Right lobe of liver (tissue), 6 donors: ENCODE data around the gene PLCL1. TPM values are rescaled to one million over a fixed set of nuclear protein-coding genes. Genes with fewer than 3 reads are reported as not detected.
A peak's percentile ranks its signal among the peaks of the same experiment; 100 is the strongest.

Experiments used
- ATAC-seq, 4 donors: fragments of 200-7000 bp; cut with Tn5 transposase; one replicate each; pipeline ENCODE4 v1.9.1; 2020; ENCODE audit warnings: mild to moderate bottlenecking in 4 of 4, moderate library complexity in 4 of 4
- DNase-seq, 3 donors: peaks; one replicate each; pipeline ENCODE4 v3.0.0-alpha.2; 2020
- H3K27ac ChIP-seq, 3 donors: fragments of 200-600 bp; one replicate each; pipeline ENCODE4 v1.8.0; 2022
- H3K27me3 ChIP-seq, 2 donors: fragments of 200-600 bp; one replicate each; pipeline ENCODE4 v1.8.0; 2022
- H3K36me3 ChIP-seq, 4 donors: fragments of 200-600 bp; sonication (generic) in 1 of 4; one replicate each; pipeline versions ENCODE4 v1.5.1 to v1.8.0; 2017 to 2022; ENCODE audit warnings: control low read depth in 1 of 4
- H3K4me1 ChIP-seq, 4 donors: fragments of 200-600 bp; sonication (generic) in 1 of 4; one replicate each; pipeline versions ENCODE4 v1.5.1 to v1.8.0; 2017 to 2022; ENCODE audit warnings: control low read depth in 1 of 4
- H3K4me3 ChIP-seq, 3 donors: fragments of 200-600 bp; one replicate each; pipeline ENCODE4 v1.8.0; 2022
- H3K9me3 ChIP-seq, 4 donors: fragments of 200-600 bp; sonication (generic) in 1 of 4; one replicate each; pipeline versions ENCODE4 v1.5.1 to v1.8.0; 2017 to 2022; ENCODE audit warnings: control low read depth in 1 of 4
- POLR2A ChIP-seq: fragments of 450-650 bp; IDR thresholded peaks from one replicate; pipeline ENCODE4 v1.6.1; 2017; ENCODE audit warnings: antibody characterized with exemption, mild to moderate bottlenecking
- WGBS: methylation state at CpG from one replicate; pipeline ENCODE4 v1.1.6; 2018; ENCODE audit warnings: low coverage, low lambda C conversion rate; ENCODE audit not compliant: insufficient coverage; ENCODE audit errors: missing lambda C conversion rate; 5-methylcytosine and 5-hydroxymethylcytosine counted together
- intact Hi-C, 2 donors: fragments of 100-400 bp; cut with DNase I; formaldehyde crosslinking; loops; one replicate each; pipeline versions ENCODE4 v1.11.2 to v1.14.1; 2022
- total RNA-seq, 6 experiments: library from RNA; depleted of rRNA in 2 of 6; stranded (reverse); fragments of >200 nt in 2 of 6; fragmentation: NEBNext Ultra II Directional in 3 of 6; extraction: Animal tissue kit (Norgen Biotek cat#: 25700) in 3 of 6; gene quantifications; one replicate each; pipeline versions ENCODE4 v1.1.0 to v1.2.4, GENCODE V29; 2016 to 2023
- TF ChIP-seq, protein P1 (sequence below), 4 donors: fragments of 200-600 bp in 3 of 4; fragments of 450-650 bp in 1 of 4; IDR thresholded peaks; one replicate each; pipeline versions ENCODE4 v1.5.1 to v1.8.0; 2016 to 2022; ENCODE audit warnings: antibody characterized with exemption in 4 of 4, mild to moderate bottlenecking in 2 of 4
- donor health status: DM: no; HTN: yes; CAD: no.
- donor health status: DM: no; HTN: no; CAD: no.
- donor health status: DM: no; HTN: no; CAD: no.
- donor health status: DM: no; HTN: yes; CAD: no.
- donor health status: DM: no; HTN: yes; CAD: no.

PLCL1 gene
- total RNA-seq, 6 experiments from 2014 or later, result 0.12 to 0.37 (median 0.24) TPM

DNA sequence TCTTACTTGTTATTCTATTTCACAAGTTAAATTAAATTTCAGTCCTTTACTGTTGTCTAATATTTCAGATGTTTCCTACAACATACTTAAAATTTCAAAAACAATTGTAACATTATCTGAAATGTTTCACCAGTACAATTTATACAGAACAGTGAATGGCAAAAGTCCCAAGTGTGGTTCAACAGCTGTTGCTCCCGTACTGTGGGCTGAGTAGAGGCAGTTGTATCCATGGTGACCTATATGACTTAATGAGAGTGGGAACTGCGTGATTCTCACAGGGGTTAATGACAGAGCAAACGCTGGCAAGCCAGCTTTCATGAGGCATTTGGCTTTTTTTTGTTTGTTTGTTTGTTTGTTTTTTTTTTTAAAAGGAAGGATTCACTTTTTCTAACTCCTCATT, 5.3 kb upstream of the PLCL1 start:
- 53% methylated on average over 3 of the region's 3 CpGs for WGBS
- no peak for DNase-seq
- Histone ChIP-seq H3K27me3 (no peaks in the 10 kb centered on the region), H3K27ac (no peak overlapping the region), H3K36me3 (no peaks in the 10 kb centered on the region), H3K4me3 (no peak overlapping the region), H3K4me1 (peaks cover 0 to 4% (median 2%) of the 10 kb centered on the region in 4 donors), H3K9me3 (no peaks in the 10 kb centered on the region)
- TF ChIP-seq POLR2A, result no peak
- TF ChIP-seq, protein P1, sequence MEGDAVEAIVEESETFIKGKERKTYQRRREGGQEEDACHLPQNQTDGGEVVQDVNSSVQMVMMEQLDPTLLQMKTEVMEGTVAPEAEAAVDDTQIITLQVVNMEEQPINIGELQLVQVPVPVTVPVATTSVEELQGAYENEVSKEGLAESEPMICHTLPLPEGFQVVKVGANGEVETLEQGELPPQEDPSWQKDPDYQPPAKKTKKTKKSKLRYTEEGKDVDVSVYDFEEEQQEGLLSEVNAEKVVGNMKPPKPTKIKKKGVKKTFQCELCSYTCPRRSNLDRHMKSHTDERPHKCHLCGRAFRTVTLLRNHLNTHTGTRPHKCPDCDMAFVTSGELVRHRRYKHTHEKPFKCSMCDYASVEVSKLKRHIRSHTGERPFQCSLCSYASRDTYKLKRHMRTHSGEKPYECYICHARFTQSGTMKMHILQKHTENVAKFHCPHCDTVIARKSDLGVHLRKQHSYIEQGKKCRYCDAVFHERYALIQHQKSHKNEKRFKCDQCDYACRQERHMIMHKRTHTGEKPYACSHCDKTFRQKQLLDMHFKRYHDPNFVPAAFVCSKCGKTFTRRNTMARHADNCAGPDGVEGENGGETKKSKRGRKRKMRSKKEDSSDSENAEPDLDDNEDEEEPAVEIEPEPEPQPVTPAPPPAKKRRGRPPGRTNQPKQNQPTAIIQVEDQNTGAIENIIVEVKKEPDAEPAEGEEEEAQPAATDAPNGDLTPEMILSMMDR (IDR thresholded peaks at IDR 0.05), result no peak
- intact Hi-C loops, result loop anchor here in 1 of 2 donors (10.0 kb wide), 1 partner anchor 496 kb away; no protein-coding TSS in a partner anchor
- ATAC-seq, result no peak

DNA sequence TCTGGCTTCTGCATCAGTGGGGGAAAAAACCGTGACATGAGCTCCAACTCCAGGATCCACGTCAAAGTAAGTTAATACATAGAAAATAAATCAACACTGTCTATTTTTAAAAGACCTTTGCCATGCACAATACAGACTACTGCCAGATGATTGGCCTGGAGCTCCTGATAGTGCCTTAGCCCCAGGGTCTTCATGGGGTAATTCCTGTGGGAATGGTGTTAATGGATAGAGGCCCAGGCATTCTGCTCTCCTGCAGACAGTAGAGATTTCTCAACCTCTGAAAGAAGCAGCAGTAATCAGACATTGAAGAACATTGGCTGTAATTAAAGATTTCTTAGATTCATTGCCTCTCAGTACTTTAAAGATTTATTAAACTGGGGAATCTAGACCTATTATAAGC, 4.3 kb upstream of the PLCL1 start:
- TF ChIP-seq, protein P1 (IDR thresholded peaks at IDR 0.05), result no peak
- TF ChIP-seq POLR2A, result no peak
- intact Hi-C loops, result loop anchor here in 1 of 2 donors (5.0 kb wide), 1 partner anchor 327 kb away; no protein-coding TSS in a partner anchor
- Histone ChIP-seq H3K9me3 (no peaks in the 10 kb centered on the region), H3K4me3 (no peak overlapping the region), H3K27ac (no peak overlapping the region), H3K36me3 (no peaks in the 10 kb centered on the region), H3K4me1 (peaks cover 0 to 9% (median 2%) of the 10 kb centered on the region in 4 donors), H3K27me3 (no peaks in the 10 kb centered on the region)
- ATAC-seq (no peak), DNase-seq (no peak)
- WGBS, result 40% methylated on average over 1 of the region's 2 CpGs

DNA sequence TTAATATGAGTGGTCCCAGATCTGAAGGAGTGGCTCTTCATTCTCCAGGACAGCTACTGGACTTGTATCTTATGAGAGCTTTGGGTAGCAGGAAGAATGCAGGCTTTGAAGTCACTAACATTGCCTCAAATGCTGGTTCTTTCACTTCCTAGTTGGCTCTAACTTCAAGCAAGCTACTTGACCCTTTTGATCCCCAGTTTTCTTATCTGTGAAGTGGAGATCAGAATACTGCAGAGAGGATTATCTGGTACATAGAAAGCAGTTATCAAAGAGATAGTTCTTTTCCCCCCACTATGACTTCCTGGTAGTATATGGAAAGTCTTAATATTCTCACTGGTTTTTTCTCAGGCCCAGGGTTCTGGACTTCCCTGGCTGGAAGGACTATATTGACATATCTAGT, 3.4 kb upstream of the PLCL1 start:
- Histone ChIP-seq H3K9me3 (no peaks in the 10 kb centered on the region), H3K36me3 (no peaks in the 10 kb centered on the region), H3K4me3 (no peak overlapping the region), H3K27ac (no peak overlapping the region), H3K27me3 (no peaks in the 10 kb centered on the region), H3K4me1 (peaks cover 0 to 11% (median 2%) of the 10 kb centered on the region in 4 donors)
- ATAC-seq (no peak), DNase-seq (no peak)
- TF ChIP-seq POLR2A, result no peak
- TF ChIP-seq, protein P1 (IDR thresholded peaks at IDR 0.05), result no peak
- intact Hi-C loops, result loop anchor here in 1 of 2 donors (5.0 kb wide), 1 partner anchor 326 kb away; no protein-coding TSS in a partner anchor

DNA sequence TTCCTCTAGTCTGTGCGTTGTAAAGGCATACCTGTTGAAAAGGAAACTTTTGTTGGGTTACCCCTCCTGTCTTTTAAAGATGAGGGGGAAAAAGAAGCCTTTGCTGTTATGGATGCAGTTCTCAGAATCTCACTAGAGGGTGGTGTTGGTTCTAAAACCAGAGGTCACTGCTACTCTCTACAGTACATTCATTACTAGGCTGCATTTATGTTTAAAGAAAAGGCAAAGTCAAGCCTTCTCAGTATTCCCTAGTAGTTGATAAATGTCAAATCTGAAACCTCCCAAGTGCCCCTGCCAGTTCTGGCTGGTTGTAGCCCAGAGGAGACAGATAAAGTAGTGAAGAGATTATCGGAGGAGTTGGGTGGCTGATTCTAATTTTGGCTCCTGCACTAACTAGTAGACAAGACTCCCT, 1.4 kb upstream of the PLCL1 start:
- Histone ChIP-seq H3K4me1 (peaks cover 0 to 11% (median 2%) of the 10 kb centered on the region in 4 donors), H3K27me3 (no peaks in the 10 kb centered on the region), H3K27ac (no peak overlapping the region), H3K4me3 (no peak overlapping the region), H3K36me3 (no peaks in the 10 kb centered on the region), H3K9me3 (no peaks in the 10 kb centered on the region)
- DNase-seq (no peak), ATAC-seq (peak; percentile 52 to 70 (median 59))
- intact Hi-C loops, result loop anchor here in 1 of 2 donors (5.0 kb wide), 1 partner anchor 324 kb away; no protein-coding TSS in a partner anchor
- TF ChIP-seq, protein P1 (IDR thresholded peaks at IDR 0.05), result peak; percentile 63 to 70 (median 66)
- no peak for TF ChIP-seq POLR2A
- 30% methylated on average over 2 of the region's 2 CpGs for WGBS
